Activated naive CD4-positive, alpha-beta T cell treated with anti-CD3 and anti-CD28 coated beads, Interleukin-2, amount 10 ng/mL, durations not matched to agents 5 hours and 36 hours (primary cell): ENCODE data around the gene SEZ6. TPM values are rescaled to one million over a fixed set of nuclear protein-coding genes. Genes with fewer than 3 reads are reported as not detected.

Experiments
- total RNA-seq, 2 experiments: library from RNA; stranded (reverse); gene quantifications; one replicate each; pipeline ENCODE4 v1.2.3, GENCODE V29; 2021

Gene SEZ6, protein sequence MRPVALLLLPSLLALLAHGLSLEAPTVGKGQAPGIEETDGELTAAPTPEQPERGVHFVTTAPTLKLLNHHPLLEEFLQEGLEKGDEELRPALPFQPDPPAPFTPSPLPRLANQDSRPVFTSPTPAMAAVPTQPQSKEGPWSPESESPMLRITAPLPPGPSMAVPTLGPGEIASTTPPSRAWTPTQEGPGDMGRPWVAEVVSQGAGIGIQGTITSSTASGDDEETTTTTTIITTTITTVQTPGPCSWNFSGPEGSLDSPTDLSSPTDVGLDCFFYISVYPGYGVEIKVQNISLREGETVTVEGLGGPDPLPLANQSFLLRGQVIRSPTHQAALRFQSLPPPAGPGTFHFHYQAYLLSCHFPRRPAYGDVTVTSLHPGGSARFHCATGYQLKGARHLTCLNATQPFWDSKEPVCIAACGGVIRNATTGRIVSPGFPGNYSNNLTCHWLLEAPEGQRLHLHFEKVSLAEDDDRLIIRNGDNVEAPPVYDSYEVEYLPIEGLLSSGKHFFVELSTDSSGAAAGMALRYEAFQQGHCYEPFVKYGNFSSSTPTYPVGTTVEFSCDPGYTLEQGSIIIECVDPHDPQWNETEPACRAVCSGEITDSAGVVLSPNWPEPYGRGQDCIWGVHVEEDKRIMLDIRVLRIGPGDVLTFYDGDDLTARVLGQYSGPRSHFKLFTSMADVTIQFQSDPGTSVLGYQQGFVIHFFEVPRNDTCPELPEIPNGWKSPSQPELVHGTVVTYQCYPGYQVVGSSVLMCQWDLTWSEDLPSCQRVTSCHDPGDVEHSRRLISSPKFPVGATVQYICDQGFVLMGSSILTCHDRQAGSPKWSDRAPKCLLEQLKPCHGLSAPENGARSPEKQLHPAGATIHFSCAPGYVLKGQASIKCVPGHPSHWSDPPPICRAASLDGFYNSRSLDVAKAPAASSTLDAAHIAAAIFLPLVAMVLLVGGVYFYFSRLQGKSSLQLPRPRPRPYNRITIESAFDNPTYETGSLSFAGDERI
- total RNA-seq = not detected

DNA sequence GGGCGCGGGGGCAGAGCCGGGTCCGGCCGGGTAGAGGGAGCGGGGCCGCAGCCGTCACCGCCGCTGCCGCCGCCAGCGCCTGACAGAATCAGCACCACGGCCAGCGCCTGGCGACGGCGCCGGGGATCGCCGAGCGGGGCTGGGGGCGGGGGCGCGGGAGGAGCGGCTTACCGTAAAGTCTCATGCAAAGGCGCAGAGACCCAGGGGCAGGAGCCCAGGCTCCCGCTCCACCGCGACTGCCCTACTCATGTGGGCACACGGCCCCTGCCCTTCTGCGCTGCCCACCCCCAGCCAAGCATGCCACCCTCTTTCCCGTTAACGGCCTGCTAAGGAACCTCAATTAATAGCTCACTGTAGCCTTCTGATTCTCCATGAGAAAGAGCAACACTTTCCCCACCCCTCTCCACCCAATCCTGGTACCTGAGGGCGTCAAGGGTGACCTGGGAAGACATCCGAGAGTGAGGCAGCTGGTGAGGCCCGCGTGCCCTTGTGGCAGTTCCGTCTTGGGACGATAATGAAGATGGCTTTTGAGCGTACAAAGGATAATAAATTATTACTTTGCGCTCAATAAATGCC, at the start of gene SEZ6:
TSS of gene SEZ6 (minus strand) at position 98 of the 576 bp plus-strand sequence. CDS start 164 bp downstream, outside the sequence.

DNA sequence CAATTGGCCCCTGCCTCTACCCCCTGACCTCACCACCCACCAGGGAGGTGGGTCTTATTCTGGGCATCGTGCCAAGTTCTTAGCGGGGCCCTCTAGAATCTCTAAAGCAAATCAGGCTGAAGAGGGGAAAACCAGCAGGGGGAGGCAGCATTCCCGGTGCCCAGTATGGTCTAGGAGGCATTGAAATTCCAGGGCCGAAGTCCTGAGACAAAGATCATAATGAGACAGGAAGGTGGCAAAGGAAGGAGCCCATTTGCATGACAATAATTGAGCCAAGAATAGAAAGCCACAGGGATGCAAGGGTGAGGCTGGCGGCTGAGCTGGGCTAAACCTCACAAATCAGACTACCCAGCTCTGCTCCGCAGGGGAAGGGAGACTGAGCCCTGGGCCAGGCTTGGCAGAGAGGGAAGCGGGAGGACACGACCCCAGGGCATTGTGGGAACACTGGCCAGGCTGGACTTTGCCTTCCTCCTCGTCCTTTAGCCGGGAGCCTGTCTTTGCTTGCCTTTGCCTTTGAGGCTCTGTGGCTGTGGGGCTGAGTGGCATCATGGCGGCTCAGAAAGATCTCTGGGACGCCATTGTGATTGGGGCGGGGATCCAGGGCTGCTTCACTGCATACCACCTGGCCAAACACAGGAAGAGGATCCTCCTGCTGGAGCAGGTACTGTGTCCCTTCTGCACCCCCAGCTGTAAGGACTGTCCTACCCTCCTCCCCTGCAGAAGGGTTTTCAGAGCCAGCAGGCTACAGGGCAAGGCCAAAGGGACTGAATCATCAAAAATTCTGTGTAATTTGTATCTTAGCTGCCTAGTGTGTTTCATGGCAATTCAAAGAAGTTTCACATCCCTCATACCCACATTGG, 37.1 kb upstream of the SEZ6 start, which contains the start of gene PIPOX:
TSS of gene PIPOX (plus strand) at position 463 of the 860 bp plus-strand sequence. CDS start at position 548, 85 bp downstream.

DNA sequence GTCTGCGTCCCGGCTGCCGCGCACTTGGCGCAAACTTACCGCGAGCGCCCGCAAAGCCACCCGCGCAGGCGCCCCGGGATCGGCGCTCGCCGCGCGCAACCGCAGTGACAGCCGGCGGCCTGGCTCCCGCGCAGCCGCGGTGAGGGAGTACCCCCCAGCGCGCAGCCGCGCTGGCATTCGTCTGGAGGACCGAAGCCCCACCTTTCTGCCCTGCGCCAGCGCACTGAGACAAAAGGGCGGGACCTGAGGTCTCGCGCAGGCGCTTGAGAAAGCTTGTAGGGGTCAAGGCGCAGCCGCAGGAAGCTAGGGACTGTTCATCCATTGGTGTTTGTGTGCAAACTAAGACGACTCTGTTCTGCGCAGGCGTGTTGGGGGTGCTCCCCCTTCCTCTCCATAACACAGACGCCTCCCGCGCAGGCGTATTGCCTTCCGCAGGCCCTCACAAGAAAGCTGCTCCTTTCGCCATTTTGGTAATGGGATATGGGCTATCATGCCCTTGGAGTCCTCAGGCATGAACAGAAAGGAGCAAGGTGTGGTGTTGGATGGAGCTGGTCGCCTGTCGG, 54.3 kb downstream of the SEZ6 start, which contains the start of gene PHF12:
TSS of gene PHF12 (minus strand) at position 91 of the 563 bp plus-strand sequence. CDS start 558 bp downstream, outside the sequence.

Other genes starting within 250 kb of the SEZ6 start
- gene FAM222B, start 163.2 kb downstream of the SEZ6 start, total RNA-seq = 10 to 100 TPM; 16.8 to 18.7 TPM
- gene ERAL1, start 151.0 kb downstream of the SEZ6 start, total RNA-seq = 10 to 100 TPM; 32.4 to 38.9 TPM
- gene FLOT2, start 108.3 kb downstream of the SEZ6 start, total RNA-seq = 100 to 1,000 TPM; 200 to 210 TPM
- 10 to 100 TPM; 29.7 to 30.2 TPM for gene DHRS13, start 103.0 kb downstream of the SEZ6 start, total RNA-seq
- gene PHF12, start 54.5 kb downstream of the SEZ6 start, total RNA-seq = 10 to 100 TPM; 72.6 to 72.9 TPM
- 1 to 10 TPM in 1 of 2 experiments, under 1 TPM in 1; 0.96 to 2.0 TPM for gene PIPOX, start 37.1 kb upstream of the SEZ6 start, total RNA-seq
- 100 to 1,000 TPM in 1 of 2 experiments, 10 to 100 TPM in 1; 90.6 to 108 TPM for gene MYO18A, start 174.4 kb upstream of the SEZ6 start, total RNA-seq
- gene CRYBA1, start 240.8 kb upstream of the SEZ6 start, total RNA-seq = not detected